ENCODE measurements around the gene LGI2.

- TF ChIP-seq POLR2AphosphoS5 (IDR thresholded peaks at IDR 0.05; ENCODE audit: low read depth) (no peak), CTCF (conservative IDR thresholded peaks at IDR 0.05; ENCODE audit: low read depth in 2 of 2) (no peak), EZH2 (IDR thresholded peaks at IDR 0.05; ENCODE audit: low read depth, unreplicated experiment) (no peak), EZH2phosphoT487 (IDR thresholded peaks at IDR 0.05; ENCODE audit: unreplicated experiment) (no peak), NANOG (IDR thresholded peaks at IDR 0.05; ENCODE audit: borderline replicate concordance) (no peak), JUNB (IDR thresholded peaks at IDR 0.05; ENCODE audit: unreplicated experiment) (no peak), CREB1 (CRISPR knock-in tag; IDR thresholded peaks at IDR 0.05; ENCODE audit: low read depth) (no peak)
- TF ChIP-seq, protein P1, sequence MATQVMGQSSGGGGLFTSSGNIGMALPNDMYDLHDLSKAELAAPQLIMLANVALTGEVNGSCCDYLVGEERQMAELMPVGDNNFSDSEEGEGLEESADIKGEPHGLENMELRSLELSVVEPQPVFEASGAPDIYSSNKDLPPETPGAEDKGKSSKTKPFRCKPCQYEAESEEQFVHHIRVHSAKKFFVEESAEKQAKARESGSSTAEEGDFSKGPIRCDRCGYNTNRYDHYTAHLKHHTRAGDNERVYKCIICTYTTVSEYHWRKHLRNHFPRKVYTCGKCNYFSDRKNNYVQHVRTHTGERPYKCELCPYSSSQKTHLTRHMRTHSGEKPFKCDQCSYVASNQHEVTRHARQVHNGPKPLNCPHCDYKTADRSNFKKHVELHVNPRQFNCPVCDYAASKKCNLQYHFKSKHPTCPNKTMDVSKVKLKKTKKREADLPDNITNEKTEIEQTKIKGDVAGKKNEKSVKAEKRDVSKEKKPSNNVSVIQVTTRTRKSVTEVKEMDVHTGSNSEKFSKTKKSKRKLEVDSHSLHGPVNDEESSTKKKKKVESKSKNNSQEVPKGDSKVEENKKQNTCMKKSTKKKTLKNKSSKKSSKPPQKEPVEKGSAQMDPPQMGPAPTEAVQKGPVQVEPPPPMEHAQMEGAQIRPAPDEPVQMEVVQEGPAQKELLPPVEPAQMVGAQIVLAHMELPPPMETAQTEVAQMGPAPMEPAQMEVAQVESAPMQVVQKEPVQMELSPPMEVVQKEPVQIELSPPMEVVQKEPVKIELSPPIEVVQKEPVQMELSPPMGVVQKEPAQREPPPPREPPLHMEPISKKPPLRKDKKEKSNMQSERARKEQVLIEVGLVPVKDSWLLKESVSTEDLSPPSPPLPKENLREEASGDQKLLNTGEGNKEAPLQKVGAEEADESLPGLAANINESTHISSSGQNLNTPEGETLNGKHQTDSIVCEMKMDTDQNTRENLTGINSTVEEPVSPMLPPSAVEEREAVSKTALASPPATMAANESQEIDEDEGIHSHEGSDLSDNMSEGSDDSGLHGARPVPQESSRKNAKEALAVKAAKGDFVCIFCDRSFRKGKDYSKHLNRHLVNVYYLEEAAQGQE (IDR thresholded peaks at IDR 0.05; ENCODE audit: unreplicated experiment) = no peak
These were observed 16.7 kb downstream of the LGI2 start for GRCh38 chr4:25013756-25014661.
